ENCODE results near the gene HMGXB3.

Gene HMGXB3

DNA sequence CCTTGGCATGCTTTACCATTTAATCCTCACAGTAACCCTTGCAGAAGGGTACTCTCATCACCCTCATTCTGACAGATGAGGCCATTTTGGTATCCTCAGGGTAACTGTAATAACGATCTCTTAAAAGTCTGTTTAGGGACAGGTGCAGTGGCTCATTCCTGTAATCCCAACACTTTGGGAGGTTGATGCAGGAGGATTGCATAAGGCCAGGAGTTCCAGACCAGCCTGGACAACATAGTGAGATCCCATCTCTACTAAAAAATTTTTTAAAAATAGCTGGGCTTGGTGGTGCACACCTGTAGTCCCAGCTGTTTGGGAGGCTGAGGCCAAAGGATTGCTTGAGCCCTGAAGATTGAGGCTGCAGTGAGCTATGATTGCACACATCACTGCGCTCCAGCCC, 54.0 kb downstream of the HMGXB3 start:
- no peak for DNase-seq

DNA sequence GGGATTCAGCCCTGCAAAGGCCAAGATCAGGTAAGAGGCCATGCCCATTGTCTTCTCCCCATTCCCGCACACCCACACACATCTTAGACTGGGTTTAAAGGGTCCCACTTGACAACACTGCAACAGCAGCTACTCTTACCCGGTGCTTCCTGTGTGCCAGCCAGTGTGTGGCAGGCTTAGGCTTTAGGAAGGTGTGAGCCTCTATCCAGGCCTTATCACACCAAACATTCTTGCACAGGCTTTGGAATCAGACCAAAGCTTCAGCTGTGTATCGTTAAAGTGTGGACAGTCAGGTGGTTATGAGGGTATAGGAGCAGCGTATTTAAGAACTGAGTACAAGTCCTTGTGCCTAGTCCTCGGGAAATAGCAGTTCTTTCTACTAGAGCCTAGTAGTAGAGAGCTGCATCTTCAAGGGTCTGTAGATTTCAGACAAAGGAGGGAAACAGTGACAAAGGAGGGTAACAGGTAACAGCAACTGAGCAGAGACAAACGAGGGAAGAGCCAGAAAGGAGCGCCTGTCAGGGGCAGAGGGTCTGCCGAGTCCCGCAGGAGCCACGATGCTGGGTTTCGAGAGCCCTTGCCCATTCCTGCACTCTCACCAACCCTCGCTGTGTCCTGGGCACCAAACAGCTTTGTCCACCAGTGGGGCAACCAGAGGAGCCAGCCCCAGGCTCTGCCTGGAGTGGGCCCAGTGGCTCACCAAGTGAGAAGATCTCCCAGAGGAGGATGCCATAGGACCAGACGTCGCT, 55.0 kb downstream of the HMGXB3 start:
- DNase-seq, result no peak

DNA sequence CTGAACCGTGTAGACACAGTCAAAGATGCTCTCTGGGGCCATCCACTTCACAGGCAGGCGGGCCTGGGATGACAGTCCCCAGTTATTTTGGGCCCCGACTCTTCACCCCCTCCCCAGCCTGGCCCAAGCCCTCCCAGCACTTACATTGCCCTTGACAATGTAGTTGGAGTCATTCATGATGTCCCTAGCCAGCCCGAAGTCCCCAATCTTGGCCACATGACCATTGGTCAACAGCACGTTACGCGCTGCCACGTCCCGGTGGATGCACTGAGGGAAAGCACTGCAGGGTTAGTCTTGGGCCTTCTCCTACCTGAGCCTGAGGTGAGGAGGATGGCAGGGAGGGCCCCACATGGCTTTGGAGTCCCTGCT, 55.5 kb downstream of the HMGXB3 start:
- no peak for DNase-seq

DNA sequence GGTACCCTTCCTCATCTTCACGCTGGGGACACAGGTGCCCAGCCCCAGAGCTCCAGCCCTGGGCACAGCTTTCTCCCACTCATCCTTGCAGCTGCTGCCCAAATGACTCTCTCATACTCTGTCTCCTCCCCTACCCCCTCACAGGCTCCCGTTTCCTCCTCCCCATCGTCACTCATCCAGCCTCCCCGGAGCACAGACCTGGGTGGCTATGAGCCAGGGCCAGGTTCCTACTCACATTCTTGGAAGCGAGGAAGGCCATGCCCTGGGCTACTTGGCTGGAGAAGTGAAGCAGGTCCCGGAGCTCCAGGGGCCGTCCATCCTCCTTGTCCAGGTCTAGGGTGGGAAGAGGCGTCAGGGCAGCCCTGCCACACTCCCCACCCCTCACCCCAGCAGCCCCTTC, 56.5 kb downstream of the HMGXB3 start:
- no peak for DNase-seq

DNA sequence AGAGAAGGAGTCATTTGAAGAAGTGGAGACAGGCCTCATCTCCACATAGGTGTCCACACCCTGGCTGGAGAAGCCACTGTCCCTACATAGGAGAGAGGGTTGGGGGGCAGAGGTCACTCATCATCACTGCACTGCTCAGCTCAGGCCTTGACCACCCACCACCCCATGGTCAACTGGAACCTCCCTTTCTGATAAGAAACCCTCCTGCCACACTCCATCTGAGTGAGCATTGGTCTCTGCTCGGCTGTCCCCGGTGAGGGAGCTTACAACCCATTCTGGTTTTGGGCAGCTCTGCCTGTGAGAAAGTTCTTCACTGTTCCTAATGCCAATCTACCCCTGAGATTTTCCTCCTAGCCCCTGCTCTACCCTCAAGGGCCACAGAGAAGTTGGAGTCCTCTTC, 57.0 kb downstream of the HMGXB3 start:
- no peak for DNase-seq

DNA sequence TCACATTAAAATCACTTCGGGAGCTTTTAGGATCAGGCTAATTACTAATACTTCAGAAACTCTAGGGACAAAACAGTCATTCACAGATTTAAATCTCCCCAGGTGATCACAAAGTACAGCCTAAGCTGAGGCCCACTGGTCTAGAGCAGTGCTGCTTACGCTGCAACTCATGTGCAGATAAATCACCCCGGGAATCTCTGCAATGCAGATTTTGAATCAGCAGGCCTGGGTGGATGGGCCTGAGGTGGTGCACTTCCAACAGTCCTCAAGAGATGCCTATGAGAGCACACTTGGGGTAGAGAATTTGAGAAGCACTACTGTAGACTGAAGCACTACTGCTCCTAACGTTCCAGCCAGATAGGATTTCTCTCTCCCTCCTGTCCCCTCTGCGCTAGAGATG, 57.5 kb downstream of the HMGXB3 start:
- DNase-seq, result no peak

DNA sequence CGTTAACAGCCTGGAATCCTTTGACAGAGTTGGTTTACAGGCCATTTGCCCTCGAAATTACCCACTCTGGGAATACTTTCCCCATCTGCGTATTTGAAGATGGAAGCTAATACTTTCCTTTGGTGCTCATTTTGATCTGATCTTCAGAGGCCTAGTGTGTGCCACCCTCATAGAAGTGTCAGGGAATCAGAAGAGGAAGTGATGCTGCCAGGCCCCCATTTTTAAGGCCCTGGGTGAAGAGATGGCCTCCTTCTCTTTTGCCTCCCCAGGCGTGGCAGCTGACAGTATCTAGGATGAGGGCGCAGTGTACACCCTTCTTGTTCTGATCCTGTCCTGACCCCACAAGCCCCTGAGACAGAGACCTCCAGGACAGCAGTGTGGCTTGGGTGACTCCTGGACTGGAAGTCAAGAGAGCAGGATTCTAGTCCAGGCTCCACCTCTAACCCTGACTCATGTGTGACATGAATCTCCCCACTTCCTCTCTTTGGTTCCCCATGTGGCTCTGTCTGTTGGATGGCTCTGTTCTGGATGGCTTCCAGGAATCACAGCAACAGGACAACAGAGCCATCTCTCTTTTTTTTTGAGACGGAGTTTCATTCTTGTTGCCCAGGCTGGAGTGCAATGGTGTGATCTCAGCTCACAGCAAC, 58.1 kb downstream of the HMGXB3 start:
- DNase-seq, result no peak

DNA sequence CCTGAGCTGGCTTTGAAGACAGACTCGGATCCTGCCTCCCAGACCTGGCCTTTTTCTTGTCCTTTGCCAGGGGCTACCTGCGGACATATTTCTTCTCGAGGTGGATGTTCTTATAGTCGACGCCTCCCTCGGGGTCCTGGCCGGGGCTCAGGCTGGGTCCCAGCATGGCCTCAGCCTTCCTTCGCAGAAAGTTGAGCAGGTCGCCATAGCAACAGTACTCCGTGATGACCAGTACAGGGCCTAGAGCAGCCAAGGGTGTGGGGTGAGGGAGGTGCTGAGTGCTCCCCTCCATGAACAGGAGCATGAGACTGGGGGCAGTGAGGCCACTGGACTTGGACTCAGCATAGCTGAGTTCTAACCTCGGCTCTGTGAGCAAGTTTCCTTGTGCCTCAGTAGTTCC, 59.1 kb downstream of the HMGXB3 start:
- no peak for DNase-seq

DNA sequence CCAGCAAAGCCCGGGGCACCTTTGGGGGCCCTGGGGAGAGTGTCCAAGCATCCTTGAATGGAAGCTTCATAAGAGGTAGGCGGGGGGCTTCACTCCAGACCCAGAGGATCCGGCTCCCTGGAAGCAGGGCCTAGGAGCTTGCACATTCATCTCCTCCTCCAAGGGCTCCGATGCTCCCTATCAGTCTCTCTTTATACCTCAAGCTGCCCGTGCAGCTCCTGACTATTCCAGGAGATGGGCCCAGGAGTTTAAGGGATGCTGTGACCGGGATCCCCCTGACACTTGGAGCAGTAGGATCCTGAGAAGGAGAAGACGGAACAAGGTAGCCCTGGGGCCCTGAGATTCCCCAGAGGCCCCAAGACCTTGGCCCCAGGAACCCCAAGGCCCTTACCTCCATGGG, 59.9 kb downstream of the HMGXB3 start:
- no peak for DNase-seq

DNA sequence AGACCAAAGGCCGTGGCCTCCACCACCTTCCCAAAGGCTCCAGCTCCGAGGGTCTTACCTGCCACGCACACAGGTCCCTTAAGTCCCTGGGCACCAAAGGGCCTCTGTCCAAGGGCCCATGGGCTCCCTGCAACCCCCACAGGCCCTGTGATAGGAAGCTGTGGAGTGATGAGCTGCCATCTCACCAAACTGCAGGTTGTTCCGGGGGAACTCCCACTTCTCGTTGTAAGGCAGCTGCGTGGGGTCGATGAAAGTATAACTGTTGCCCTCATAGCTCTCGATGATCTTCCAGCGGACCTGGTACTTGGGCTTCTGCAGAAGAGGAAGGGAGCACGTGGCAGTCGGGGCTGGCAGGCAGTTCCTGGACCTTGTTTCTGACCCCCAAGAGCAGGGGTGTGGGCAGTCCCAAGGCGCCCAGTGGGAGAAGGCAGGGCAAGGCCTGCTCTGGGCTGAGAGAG, 61.0 kb downstream of the HMGXB3 start:
- DNase-seq, result no peak

DNA sequence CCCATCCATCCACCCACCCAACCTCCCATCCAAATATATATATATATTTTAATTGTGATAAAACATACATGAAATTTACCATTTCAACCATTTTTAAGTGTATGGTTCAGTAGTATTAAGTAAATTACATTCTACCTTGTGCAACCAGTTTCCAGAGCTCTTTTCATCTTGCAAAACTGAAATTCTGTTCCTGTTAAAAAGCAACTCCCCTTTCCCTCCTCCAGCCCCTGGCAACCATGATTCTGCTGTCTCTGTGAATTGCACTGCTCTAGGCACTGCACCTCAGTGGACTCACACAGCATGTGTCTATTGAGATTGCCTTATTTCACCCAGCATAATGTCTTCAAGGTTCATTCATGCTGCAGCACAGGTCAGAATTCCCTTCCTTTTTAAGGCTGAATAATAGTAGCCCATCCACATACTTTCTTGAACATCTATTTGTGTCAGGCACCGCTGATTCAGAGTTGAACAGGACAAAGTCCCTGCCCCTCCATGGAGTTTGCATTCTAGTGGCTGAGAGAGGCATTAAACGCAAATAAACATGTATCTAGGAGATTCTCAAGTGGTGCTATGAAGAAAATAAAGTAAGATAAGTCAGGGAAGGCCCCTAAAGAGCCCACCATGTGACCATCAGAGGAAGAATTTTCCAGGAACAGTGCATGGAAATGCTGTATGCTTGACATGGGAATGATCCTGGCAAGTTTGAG, 61.8 kb downstream of the HMGXB3 start:
- no peak for DNase-seq

DNA sequence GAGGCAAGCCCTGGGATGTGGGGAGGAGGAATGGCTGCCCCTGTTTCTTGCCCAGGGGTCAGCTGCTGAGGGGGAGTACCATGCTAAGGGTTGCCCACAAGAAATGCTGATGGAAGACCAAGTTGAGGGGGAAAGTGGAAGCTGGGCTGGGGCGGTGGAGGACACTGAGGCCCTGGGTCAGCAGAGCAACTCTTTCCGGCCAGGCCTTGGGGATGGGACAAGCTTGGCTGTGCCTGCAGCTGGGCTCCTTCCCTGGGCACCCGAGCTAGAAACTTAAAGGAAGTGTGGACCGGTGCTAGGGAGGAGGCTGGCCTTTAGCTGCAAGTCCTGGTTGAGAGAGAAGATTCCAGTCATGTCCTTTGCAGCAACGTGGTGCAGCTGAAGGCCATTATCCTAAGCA, 63.1 kb downstream of the HMGXB3 start:
- DNase-seq, result no peak

DNA sequence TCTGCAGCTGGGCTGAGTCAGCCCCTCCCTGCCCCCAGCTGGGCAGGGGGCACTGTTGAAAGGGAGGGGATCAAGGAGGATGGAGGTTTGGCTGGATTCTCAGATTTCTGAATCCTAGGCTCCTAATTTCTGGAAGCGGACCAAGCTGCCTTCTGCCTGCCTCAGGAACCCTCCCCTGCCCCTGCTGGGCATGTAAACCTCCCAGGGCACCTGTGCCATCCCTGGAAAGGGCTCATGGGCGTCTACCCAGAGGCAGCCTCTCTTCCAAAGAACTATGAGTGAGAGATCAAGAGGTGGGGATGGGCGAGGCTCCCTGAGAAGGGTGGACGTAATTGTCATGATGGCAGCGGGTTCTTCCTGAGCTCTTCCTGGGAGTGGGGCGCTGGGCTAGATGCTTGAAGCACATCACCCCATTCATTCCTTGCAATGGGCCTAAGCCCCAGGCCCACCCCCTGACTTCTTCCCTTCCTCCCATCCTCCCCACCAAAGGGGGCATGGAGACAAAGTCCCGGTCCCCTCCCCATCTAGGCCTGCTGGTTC, 64.2 kb downstream of the HMGXB3 start:
- DNase-seq, result no peak

DNA sequence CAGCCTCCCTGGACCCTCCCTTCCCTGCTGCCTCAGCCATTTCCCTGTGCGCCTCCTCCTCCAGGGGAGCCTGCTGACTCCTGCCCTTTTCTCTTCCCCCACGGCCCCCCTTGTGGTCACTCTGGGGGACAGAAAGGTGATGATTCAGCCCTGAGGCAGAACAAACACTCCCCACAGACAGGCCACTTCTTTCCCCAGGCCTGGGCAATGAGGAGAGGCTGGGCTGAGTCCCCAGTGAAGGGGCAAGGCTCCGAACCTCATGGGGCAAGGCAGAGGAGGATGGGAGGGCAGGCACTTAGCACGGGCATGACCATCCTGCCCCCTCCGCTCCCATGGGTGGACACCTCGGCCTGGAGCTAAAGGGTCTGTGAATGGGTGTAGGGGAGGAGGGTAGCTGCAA, 64.8 kb downstream of the HMGXB3 start:
- no peak for DNase-seq

DNA sequence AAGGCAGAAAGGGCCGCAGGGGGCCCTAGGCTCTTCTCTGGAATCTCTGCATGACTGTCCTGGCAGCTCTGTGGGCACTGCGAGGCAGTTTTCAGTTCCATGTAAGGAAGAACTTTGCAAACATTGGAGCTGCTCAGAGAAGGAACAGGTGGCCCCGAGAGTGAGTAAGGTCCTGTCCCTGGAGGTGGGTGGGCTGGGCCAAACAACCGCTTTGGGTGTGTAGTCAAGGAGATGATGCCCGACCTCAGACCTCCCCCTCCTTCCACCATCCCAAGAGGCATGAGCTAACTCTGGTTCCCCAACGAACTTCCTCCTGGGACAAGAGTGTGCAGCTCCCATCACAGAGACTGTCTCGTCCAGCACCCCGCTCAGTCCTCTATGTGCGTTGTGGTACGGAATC, 65.3 kb downstream of the HMGXB3 start:
- no peak for DNase-seq

DNA sequence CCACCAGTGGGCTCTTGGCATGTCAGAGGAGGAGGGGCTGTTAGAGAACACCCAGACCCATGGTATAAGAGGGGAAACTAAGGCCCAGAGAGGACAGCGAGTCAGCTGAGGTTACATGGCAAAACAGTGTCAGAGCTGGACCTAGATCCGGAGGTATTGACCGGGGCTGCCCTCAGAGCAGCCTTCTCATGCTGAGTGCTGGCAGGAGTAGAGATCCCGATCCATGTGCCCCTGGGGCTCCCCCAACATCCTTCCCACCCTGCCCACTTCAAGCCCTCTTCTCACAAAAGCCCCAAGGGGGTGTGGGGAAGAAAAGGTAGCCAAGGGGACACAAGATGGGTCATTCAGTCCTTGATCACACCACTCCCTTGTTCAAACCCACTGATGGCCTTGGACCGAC, 65.9 kb downstream of the HMGXB3 start:
- DNase-seq, result no peak

DNA sequence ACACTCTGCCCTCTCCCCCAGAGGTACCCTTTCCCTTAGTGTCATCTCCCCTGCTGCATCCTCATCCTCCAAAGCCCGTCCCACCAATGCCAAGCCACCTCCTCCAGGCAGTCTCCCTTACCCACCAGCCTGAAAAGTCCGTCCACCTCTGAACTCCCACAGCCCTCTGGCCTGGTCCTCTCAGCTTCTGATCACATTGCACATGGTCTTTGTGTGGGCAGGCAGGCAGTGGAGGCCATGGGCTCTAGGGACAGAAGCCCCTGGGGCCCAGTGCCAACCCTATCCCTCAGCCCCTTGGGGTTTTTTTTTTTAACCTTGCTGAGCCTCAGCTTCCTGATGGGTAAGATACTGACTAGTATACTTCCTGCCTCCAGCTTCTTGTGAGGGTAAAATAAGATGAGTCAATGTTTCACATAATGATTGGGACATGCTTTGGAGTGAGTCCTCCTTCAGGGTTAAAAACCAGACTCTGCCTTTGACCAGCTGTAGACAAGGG, 66.4 kb downstream of the HMGXB3 start:
- DNase-seq, result no peak

DNA sequence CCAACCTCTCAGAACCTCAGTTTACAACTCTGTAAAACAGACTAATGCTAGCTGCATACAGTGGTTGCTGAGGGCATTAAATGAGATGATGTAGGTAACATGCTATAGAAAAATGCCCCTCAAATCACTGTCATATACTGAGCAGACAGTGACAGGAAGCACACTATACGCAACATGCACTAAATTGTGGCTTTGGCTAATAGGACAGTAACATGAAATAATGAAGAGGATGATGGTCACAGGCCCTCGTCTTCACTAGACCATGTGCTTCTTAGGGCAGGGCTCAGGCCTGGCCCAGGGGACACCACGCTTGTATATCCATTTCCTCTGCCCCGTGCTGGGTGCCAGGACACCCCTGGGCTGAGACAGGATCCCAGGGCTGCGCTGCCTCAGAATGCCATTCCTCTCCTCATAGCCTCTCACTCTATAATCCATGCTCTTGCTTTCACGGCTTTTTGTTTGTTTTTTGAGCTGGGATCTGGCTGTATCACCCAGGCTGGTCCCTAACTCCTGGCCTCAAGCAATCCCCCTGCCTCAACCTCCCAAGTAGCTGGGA, 66.9 kb downstream of the HMGXB3 start:
- DNase-seq, result no peak

DNA sequence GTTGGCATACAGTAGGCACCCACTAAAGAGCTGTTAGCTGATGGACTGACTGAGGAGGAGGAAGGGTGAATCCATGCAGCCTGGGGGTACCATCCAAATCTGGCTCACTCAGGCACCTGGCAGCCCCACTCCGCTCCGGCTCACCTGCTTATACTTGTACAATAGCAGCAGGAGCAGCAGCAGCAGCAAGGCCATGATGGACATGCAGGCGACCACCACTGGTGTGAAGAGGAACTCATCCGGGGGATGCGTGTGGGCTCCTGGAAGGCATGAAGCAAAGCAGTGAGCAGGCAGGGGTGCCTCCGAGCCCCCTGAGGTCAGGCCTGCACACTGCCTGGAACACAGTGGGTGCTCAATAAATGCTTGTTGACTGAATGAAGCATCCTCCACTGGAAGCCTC, 67.5 kb downstream of the HMGXB3 start:
- no peak for DNase-seq

DNA sequence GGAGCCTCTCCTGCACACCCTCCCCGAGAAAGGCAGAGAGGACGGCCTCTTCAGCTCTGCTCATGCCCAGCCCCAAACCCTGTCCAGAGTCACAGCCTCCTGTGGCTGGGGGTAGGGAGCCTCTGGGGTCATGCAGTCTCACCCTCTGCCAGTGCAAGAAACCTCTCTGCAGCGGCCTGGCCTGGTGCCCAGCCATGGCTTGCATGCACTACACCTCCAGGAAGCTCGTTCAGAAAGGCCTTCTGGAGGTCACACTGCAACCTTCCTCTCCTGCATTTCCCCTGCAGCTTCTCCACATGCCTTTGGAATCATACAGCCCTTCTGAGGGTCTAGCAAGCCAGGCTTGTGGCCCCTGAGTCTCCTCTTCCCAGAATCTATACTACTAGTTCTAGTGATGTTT, 67.9 kb downstream of the HMGXB3 start:
- no peak for DNase-seq

DNA sequence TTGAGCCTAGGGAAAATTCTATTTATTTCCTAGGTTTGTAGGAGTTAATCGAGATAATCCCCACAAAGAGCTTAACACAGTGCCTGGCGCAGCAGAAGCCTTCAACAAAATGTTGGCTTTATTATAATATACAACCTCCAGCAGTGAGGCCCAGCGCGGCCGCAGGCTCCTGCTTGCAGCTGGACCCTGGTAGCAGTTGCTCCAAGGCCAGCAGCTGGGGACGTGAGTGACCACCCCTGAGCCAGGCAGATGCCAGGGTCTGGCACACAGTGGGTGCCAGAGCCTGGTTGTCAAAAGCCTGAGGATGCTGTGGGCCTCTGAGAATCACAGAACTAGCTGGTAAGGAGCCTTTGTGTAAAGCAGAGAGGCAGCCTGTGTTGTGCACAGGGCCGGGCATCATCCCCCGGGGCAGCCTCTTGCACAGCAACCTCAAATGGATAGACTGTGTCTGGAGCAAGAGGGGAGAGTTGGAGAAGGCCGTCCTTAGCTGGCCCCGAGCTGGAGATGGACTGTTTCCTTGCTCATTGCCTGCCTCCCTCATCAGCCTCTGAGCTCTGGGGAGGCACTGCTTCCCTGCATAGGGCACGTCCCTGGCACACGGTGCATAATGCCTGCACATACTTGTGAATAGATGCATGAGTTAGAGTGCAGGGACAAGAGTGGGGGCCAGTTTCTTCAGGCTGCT, 68.6 kb downstream of the HMGXB3 start:
- DNase-seq, result no peak

DNA sequence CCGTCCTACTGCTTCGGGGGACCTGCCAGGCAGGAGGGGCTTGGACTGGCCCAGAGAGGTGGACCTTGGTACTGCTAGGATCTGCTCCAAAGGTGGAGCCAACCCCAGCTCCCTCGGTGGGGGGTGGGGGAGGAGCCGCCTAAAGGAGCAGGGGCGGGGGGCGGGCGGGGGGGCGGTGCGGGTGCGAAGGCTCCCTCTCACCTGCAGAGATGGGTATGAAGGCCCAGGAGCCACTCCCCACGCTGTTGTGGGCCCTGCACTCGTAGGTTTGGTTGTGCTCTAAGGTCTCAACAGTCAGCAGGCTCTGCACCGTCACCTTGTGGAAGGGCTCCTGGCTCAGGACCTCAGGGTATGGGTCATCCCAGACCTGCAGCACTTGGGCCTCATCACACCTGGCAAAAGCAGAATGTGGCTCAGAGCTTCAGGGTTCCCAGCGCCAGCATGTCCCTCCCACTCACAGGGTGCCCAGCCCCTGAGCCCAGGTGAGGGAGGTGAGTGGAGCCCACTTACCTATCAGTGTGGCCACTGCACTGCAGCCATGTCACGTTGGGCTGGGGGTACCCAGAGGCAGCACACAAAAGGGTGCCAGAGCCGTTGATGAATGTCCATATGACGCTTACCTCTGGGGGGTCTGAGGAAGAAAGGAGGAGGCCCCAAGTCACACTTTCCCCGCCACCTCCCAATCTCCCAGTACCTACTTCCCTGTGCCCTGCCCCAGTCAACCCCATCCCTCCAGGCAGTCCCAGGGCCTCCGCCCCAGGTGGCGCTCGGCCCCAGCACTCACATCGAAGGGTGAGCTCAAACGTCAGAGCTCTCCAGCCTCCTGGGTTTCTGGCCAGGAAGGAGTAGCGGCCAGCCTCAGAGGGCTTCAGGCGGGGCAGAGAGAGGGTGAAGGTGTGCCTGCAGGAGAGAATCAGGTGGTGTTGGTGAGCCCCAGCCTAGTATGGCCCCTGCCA, 69.4 kb downstream of the HMGXB3 start:
- DNase-seq, result no peak

All from activated CD8-positive, alpha-beta memory T cell treated with anti-CD3 and anti-CD28 coated beads for 24 hours (primary cell).